Measurements from ENCODE around the gene ADORA2A.

Gene ADORA2A

GRCh38 chr22:24444251-24444650, 16.9 kb downstream of the ADORA2A start:
- DNase-seq, result no peak

DNA sequence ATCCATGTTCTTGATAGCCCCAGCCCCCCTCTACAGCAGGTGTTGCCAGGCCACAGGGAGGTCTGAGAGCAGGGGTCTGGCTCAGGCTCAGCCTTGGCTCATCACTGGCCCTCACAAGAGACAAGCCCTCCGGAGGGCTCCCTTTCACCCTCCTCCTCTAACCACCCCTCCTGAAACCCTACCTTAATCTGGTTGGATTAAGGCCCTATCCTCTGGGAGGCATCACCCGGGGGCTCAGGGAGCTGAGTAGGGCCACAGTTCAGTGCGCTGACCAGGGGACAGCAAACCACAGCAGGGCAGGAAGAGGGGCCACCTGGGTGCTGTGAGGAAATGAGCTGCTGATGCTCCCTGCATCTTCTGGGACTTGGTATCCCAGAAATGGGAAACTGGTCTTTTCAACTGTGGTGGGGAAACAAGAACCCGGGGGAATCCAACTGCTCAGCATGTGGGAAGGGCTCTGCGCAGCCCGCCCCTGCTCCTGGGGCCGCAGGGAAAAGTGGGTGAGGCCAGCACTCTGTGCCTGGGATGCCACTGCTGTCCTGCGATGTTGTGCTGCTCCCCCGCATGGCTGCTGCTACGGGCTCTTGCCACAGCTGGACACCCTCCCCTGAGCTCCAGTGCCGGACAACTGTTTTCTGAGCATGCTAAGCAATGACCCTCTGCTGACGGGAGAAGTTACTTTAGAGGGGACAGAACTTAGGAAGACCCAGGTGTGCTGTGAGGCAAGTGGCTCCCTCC, 17.5 kb downstream of the ADORA2A start:
- DNase-seq, result peak in 1 of 10 donors; percentile 60
- intact Hi-C loops (cut with DNase I), result no loop called here

More at GRCh38 chr22:24444251-24444650, 16.9 kb downstream of the ADORA2A start:
- intact Hi-C loops (cut with DNase I), result no loop called here

- intact Hi-C loops (cut with DNase I), result no loop called here
- DNase-seq, result no peak
Measured at GRCh38 chr22:24445481-24446259, 18.3 kb downstream of the ADORA2A start.

DNA sequence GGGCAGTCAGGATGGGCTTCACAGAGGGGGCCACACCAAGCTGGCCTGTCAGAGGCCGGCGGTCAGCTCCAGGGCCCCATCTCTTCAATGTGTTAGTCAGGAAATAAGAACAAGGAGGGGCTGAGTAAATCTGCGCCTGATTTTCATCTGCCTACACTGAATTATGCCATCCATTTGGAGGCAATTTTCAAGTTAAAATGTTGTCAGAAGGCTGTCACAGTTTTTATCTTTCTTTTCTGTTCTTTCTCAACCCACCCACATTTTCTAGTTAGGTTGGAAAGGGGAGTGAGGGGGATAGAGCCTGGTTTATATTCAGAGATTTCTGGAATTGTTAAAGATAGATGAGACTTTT, 18.8 kb downstream of the ADORA2A start:
- intact Hi-C loops (cut with DNase I), result no loop called here
- DNase-seq, result peak in 1 of 10 donors; percentile 44

GRCh38 chr22:24450610-24451009, 23.2 kb downstream of the ADORA2A start:
- intact Hi-C loops (cut with DNase I), result no loop called here
- no peak for DNase-seq

DNA sequence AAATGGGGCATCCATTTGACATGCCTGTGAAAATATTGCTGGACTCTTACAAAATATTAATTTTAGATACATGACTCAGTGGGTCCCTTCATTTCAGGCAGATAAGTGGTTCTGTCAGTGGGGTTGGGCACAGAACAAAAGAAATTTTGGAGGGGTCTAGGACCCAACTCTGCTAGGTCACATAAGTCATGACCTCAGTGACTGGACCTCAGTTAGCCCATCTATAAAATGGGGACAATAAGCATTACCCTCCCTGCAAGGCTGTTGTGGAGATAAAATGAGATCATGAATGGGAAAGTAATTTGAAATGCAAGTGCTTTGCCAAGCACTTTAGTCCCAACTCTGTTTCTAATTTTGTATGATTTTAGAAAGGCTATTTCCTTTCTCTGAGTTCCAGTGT, 23.8 kb downstream of the ADORA2A start:
- no peak for DNase-seq
- intact Hi-C loops (cut with DNase I), result no loop called here

DNA sequence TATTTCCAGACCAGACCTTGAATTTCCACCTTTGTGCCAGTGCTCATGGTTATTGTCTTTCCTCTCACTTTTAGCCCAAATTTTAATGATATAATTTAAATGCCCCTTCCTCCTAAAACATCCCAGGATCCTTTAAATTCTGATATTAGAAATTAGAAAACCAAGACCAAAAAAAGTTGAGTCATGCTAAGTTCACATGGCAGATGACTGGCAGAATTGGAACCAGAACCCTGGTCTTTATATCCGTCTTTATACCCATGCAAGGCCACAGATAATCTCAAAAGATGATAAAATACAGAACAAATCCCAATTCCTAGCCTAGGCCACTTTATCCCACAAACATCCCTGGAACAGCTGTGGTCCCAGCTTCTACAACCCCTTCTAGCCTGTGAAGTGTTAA, 26.5 kb downstream of the ADORA2A start:
- DNase-seq, result no peak
- intact Hi-C loops (cut with DNase I), result no loop called here

DNA sequence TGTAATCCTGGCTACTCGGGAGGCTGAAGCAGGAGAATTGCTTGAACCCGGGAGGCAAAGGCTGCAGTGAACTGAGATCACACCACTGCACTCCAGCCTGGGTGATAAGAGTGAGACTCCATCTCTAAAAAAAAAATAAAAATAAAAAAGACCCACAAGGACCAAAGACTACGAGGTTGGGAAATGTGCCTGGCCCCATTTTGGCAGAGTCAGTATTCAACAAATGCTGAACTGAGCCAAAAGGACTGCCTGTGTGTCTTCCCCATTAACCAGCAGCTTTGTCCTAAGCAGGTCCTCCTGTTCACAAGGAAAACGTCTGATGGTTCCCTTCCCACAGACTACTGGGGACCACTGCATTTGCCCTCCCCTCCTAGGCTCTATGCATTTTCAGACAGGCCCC, 27.6 kb downstream of the ADORA2A start:
- DNase-seq, result no peak
- intact Hi-C loops (cut with DNase I), result no loop called here

DNA sequence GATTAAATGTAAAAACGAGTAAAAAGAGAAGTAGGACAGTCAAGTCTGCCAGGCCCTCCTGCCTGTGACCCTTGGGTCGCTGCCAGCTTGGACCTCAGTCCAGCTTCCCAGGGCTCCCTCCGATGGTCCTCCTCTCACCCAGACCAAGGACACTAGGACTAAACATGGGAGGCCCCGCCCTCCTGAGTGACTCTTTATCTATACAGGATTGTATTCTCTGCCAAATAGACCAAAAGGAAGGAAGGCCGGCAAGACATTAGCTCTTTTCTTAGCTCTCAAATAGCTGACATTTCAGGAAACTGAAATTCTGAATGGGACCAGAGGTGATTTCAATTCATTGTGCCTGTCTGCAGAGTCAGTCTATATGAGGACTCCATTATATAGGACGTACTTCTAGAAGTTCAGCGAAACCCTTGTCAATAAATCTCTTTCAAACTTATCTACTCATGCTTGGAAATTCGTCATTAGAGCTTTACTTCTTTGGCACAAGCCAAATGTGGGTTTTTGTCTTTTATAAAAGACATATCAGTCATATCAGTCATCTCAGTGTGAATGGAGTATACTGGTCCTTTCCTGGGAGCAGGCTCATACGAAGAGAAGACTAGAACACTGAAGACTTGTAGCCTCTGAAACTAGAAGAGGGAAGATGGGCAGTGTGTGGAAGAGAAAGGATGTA, 28.5 kb downstream of the ADORA2A start:
- DNase-seq, result no peak
- intact Hi-C loops (cut with DNase I), result no loop called here

DNA sequence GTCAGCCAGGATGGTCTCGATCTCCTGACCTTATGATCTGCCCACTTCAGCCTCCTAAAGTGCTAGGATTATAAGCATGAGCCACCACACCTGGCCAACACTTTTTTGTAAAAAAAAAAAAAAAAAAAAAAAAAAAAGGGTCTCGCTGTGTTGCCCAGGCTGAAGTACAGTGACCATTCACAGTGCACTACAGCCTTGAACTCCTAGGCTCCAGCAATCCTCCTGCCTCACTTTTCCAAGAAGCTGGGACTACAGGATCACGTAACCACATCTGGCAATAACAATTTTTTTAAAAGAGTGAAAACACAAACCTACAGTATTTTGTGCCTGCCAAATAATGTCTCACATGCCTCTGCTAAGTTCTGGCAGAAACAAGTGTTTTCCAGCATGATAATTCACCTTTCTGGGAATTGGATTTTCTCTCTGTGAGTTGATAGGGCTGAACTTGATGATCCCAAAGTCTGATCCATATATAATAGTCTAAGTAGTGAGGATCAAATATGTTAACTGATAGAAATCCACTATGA, 30.6 kb downstream of the ADORA2A start:
- DNase-seq, result no peak
- intact Hi-C loops (cut with DNase I), result no loop called here

DNA sequence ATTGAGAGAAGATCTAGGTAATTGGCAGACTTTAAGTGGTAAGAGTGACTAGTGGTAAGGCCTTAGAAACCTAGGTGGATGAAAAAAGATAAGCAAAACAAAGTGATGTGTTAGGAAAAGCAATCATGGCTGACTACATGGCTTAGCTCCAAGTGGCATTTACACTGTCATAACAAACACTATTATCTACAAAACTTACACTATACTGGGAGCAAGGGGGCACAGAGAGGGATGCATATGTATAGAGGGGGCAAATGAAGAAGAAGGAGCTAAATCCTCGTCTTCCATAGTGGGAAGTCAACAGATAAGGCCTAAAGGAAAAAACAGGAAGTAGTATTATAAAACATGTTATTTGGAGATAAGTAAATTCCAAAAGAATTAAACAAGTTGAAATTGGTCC, 32.5 kb downstream of the ADORA2A start:
- intact Hi-C loops (cut with DNase I), result no loop called here
- DNase-seq, result no peak

DNA sequence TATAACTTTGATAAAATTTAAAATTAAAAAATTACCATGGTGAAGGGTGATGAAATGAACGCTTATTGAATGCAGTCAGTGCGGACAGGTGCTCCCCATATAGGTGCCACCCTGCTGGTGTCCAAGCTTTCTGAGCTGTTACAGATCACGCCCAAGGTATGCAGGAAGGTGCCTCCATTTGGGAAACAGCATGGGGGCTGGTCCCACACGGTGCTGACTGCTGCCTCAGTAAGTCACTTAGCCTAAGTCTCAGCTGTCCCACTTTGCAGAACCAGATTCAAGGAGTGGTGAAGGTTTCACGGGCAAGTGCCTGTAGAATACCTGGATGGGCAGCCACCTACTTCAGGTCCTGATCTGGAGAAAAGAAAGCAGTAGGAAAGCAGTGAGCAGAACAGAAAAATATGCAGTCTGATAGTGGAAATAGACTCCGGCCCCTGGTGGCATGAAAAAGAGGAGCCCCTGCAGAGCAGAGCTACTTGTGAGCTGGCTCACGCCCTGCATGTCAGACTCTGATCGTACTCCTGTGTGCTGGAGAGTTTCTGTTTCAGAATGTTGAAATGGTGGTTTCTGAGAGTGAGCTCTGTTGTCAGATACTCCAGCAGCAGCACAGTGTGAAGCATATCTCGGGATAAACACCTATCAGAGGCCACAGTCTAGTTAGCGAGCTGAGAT, 33.2 kb downstream of the ADORA2A start:
- no peak for DNase-seq
- intact Hi-C loops (cut with DNase I), result no loop called here

DNA sequence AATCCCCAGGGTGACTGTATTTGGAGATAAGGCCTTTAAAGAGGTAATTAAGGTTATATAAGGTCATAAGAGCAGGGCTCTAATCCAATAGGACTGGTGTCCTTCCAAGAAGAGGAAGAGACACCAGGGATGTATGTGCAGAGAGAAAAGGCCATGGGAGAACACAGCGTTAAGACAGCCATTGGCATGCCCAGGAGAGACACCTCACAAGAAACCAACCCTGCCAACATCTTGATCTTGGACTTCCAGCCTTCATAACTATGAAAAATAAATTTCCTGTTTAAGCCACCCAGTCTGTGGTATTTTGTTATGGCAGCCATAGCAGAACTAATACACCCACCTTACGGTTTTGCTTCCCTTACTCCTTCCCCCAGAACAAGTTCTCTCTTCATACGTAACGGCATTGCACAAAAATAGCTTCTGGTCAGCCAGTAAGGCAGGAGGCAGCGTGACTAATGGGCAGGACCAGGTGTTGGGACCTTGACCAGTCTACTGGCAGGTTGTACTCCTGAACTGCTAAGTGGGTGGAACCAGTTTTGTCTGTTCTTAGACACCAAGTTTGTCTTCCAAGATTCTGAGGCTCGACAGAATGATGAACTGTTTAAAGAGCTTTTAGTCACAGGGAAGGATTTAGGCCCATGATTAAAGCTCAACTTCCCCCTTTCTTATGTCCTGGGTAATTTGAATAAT, 35.8 kb downstream of the ADORA2A start:
- no peak for DNase-seq
- intact Hi-C loops (cut with DNase I), result no loop called here

- DNase-seq, result no peak
- intact Hi-C loops (cut with DNase I), result no loop called here
Measured at GRCh38 chr22:24465566-24465965, 38.2 kb downstream of the ADORA2A start.

GRCh38 chr22:24465975-24466374, 38.6 kb downstream of the ADORA2A start:
- intact Hi-C loops (cut with DNase I), result no loop called here

DNA sequence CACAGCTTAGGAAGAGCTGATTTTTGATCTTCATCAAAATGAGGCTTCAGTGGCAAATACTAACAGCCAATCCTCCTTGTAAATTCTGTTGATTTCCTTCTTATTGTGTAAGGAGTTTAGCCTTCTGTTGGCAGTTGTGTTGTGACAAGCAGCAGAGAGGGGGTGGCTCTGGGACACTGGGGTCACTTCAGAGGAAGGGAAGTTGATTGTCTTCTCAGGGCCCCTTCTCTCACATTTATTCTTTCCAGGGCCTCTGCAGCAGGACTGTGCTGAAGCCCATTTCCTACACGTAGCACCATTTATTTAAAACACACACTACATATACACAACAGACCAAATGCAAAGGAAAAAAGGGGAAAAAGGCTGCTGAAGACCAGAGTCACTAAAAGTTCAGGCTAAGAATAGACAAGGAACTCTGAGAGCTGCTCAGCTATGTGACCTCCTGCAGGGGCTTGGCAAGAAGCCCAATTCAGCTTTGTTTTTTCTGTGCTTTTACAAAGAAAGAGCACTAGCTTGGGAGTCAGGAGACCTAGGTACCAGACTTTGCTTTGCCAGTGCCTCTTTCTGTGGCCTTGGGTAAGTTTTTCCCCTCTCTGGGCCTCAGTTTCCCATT, 39.4 kb downstream of the ADORA2A start:
- DNase-seq, result no peak
- intact Hi-C loops (cut with DNase I), result no loop called here

More at GRCh38 chr22:24465975-24466374, 38.6 kb downstream of the ADORA2A start:
- no peak for DNase-seq

DNA sequence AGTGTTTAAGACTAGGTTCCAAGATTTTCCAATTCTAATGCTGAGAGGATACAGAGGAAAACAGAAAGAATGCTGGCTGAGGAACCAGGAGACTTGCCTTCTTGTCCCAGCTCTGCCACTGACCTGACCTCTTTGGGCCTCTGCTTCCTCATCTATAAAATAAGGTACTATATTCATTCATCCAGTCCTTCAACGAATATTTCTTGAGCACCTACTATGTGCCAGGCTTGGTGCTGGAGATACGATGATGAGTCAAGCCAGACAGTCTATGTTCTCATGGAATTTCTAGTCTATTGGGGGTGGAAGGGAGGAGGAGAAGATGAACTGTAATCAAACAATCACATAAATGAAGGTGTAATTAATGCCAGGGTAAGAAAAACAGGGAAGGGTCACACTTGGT, 39.9 kb downstream of the ADORA2A start:
- intact Hi-C loops (cut with DNase I), result no loop called here
- DNase-seq, result no peak

DNA sequence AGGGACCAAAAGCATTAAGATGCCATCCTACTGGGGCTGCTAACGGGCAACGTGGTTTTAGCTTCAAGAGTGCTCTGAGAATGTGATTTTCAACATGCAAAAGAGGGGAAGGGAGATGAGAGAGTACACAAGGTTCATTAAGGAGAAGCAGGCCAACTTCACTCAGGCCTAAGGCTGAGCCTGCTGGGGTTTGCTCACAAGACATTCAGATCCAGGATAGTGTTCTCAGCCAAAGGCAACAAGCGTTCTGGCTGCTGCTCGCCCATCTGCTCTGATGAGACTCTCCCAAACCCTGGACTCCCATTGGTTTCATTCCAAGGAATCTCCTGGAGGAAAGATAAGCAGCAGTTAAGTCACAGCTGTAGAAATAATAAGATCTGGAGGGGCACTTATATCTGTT, 44.2 kb downstream of the ADORA2A start:
- no peak for DNase-seq
- intact Hi-C loops (cut with DNase I), result no loop called here

DNA sequence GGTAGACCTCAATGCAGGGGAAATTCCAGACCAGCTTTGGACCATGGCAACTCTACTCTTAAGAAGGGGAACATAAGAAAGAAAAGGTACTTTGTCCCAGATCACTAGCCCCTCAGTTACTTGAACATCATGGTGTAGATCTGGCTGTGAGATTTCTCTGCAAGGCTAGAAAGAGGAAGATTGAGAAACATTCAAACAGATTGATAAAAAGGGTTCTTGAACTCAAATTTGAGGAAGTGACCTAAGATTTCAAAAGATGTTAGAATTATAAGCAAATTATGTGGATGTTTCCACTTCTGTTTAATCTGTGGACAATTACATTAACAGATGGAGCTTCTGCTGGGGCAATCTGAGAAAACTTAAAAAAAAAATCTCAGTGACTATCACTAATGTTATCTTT, 45.9 kb downstream of the ADORA2A start:
- no peak for DNase-seq
- intact Hi-C loops (cut with DNase I), result no loop called here

- no peak for DNase-seq
- intact Hi-C loops (cut with DNase I), result no loop called here
Measured at GRCh38 chr22:24474221-24474620, 46.8 kb downstream of the ADORA2A start.

Measured in posterior cingulate gyrus (tissue), 11 donors.